ENCODE results near the gene TDP2. TPM values are rescaled to one million over a fixed set of nuclear protein-coding genes. Genes with fewer than 3 reads are reported as not detected.
"Not testable (repeated sequence)": the region's sequence is repeated elsewhere in the genome, so short reads cannot be mapped to it uniquely, and the experiment has no call there.

Gene TDP2
- total and polyA plus RNA-seq, 9 donors, result 22.4 to 31.0 (median 26.7) TPM

DNA sequence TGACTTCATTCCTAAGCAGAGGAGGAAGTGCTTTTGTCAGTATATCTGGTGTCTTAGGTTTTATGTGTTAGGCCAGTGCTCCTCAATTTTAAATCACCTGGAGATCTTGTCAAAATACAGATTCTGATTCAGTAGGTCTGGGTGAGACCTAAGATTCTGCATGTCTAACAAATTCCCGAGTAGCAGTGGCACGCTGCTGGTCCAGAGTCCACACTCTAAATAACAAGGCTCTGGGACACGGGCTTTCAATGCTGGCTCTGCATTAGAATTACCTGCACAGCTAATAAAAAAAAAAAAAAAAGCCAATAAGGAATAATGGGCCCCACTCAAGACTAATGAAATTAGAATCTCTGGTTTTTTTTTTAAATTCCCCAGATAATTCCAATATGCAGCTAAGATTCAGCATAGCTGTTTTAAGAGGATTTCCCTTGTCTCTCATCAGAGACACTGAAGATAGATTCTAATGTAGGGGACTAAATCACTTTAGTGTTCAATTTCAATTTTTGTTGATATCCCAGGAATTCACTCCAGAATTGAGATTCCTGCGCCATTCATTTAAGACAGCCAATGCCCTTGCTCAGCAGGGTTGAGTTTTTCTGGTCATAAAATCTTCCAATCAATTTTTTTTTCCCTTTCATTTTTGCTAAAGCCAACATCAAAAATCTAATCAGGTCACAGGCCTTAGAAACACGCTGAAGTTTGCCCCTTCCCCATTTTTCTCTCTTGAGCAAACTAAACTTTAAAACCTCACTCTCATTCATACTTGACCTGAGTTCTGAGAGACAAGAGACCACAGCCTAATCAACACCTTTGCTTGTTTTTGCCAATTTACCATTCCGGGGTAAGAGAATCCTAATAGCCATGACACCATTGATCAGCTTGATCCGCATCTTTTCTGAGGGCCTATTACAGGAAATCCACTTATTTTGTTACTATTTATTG is 2.4 kb downstream of the TDP2 start:
- no peak for DNase-seq
- WGBS, 3 donors, result 93 to 94% (median 94%) methylated on average over 7 of the region's 7 CpGs
- no peak overlapping the region for H3K4me3 ChIP-seq
- H3K27ac ChIP-seq, result no peak overlapping the region
- intact Hi-C loops (cut with DNase I), result no loop called here
- no peaks in the 10 kb centered on the region for H3K27me3 ChIP-seq
- peaks cover 7% of the 10 kb centered on the region for H3K4me1 ChIP-seq (ENCODE audit: insufficient read depth)
- no peaks in the 10 kb centered on the region for H3K9me3 ChIP-seq
- no peaks in the 10 kb centered on the region for H3K36me3 ChIP-seq
- TF ChIP-seq EP300 (IDR thresholded peaks at IDR 0.05), result no peak
- TF ChIP-seq, protein P1, sequence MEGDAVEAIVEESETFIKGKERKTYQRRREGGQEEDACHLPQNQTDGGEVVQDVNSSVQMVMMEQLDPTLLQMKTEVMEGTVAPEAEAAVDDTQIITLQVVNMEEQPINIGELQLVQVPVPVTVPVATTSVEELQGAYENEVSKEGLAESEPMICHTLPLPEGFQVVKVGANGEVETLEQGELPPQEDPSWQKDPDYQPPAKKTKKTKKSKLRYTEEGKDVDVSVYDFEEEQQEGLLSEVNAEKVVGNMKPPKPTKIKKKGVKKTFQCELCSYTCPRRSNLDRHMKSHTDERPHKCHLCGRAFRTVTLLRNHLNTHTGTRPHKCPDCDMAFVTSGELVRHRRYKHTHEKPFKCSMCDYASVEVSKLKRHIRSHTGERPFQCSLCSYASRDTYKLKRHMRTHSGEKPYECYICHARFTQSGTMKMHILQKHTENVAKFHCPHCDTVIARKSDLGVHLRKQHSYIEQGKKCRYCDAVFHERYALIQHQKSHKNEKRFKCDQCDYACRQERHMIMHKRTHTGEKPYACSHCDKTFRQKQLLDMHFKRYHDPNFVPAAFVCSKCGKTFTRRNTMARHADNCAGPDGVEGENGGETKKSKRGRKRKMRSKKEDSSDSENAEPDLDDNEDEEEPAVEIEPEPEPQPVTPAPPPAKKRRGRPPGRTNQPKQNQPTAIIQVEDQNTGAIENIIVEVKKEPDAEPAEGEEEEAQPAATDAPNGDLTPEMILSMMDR (IDR thresholded peaks at IDR 0.05), result no peak

DNA sequence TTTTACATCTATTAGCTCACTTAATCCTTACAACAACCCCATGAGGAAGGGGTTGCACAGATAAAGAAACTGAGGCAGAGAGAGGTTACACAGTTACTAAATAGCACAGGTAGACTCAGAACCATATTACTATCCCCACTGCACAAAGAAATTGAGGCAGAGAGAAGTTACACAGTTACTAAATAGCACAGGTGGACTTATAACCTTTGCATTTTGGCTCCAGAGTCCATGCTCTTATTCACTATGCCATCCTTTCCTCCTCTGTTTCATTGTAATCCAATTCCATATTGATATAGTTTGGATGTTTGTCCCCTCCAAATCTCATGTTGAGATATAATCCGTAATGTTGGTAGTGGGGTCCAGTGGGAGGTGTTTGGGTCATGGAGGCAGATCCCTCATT is 3.5 kb downstream of the TDP2 start:
- Histone ChIP-seq H3K9me3 (no peaks in the 10 kb centered on the region), H3K36me3 (no peaks in the 10 kb centered on the region), H3K4me1 (ENCODE audit: insufficient read depth) (peaks cover 7% of the 10 kb centered on the region), H3K27me3 (no peaks in the 10 kb centered on the region), H3K27ac (no peak overlapping the region), H3K4me3 (no peak overlapping the region)
- intact Hi-C loops (cut with DNase I), result no loop called here
- WGBS, 3 donors, result 96 to 98% (median 96%) methylated on average over 1 of the region's 1 CpG
- DNase-seq, result no peak
- TF ChIP-seq POLR2A (IDR thresholded peaks at IDR 0.05) (no peak), EP300 (IDR thresholded peaks at IDR 0.05) (no peak)
- TF ChIP-seq, protein P1 (IDR thresholded peaks at IDR 0.05), result no peak

DNA sequence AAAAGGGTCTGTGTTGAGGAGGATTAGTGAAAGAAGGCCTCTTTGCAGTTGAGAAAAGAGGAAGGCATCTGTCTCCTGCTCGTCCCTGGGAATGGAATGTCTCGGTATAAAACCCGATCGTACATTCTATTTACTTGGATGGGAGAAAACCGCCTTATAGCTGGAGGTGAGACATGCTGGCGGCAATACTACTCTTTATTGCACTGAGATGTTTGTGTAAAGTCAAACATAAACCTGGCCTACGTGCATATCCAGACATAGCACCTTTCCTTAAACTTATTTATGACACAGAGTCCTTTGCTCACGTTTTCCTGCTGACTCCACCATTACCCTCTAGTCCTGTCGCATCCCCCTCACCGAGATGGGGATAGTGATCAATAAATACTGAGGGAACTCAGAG is 4.5 kb downstream of the TDP2 start:
- no peaks in the 10 kb centered on the region for H3K27me3 ChIP-seq
- no peak for DNase-seq
- H3K9me3 ChIP-seq, result no peaks in the 10 kb centered on the region
- no peak overlapping the region for H3K4me3 ChIP-seq
- H3K36me3 ChIP-seq, result no peaks in the 10 kb centered on the region
- TF ChIP-seq, protein P1 (IDR thresholded peaks at IDR 0.05), result no peak
- no peak for TF ChIP-seq EP300 (IDR thresholded peaks at IDR 0.05)
- TF ChIP-seq POLR2A (IDR thresholded peaks at IDR 0.05), result no peak
- peaks cover 7% of the 10 kb centered on the region for H3K4me1 ChIP-seq (ENCODE audit: insufficient read depth)
- H3K27ac ChIP-seq, result no peak overlapping the region
- intact Hi-C loops (cut with DNase I), result no loop called here
- WGBS, 3 donors, result 91 to 96% (median 96%) methylated on average over 10 of the region's 10 CpGs

DNA sequence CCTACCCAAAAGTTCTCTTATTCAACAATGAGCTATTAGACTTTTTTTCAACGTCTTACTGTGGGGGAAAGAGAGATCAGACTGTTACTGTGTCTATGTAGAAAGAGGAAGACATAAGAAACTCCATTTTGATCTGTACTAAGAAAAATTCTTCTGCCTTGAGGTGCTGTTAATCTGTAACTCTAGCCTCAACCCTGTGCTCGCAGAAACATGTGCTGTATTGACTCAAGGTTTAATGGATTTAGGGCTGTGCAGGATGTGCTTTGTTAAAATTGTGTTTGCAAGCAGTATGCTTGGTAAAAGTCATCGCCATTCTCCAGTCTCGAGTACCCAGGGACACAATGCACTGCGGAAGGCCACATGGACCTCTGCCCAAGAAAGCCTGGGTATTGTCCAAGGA is 4.9 kb downstream of the TDP2 start:
- intact Hi-C loops (cut with DNase I); H3K4me1 ChIP-seq (ENCODE audit: insufficient read depth); H3K4me3 ChIP-seq; H3K27ac ChIP-seq; H3K9me3 ChIP-seq; H3K36me3 ChIP-seq; DNase-seq; H3K27me3 ChIP-seq: not testable (repeated sequence)
- WGBS, 3 donors, result 90 to 93% (median 91%) methylated on average over 5 of the region's 5 CpGs

DNA sequence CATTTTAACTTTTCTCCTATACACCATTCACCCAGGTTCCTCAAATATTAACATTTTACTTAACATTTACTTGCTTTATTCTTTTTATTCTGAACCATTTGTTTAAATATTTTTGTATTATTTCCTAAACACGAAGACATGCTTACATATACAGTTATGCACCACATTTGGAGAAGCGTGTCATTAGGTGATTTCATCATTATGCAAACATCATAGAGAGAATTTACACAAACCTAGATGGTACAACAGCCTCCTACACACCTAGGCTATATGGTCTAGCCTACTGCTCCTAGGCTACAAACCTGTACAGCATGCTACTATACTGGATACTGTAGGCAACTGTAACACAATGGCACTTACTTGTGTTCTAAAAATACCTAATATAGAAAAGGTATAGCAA is 6.6 kb downstream of the TDP2 start:
- H3K9me3 ChIP-seq, result no peaks in the 10 kb centered on the region
- no peak overlapping the region for H3K4me3 ChIP-seq
- H3K27me3 ChIP-seq, result no peaks in the 10 kb centered on the region
- no peak overlapping the region for H3K27ac ChIP-seq
- intact Hi-C loops (cut with DNase I), result no loop called here
- H3K4me1 ChIP-seq (ENCODE audit: insufficient read depth), result peaks cover 6% of the 10 kb centered on the region
- H3K36me3 ChIP-seq, result no peaks in the 10 kb centered on the region
- WGBS, 3 donors, result 82 to 90% (median 82%) methylated on average over 2 of the region's 2 CpGs
- DNase-seq, result no peak
- TF ChIP-seq EP300 (IDR thresholded peaks at IDR 0.05) (no peak), POLR2A (IDR thresholded peaks at IDR 0.05) (no peak)
- TF ChIP-seq, protein P1 (IDR thresholded peaks at IDR 0.05), result no peak
